HG02763 (cell line): ENCODE data around the gene CENPH.
"Not testable (repeated sequence)": the region's sequence is repeated elsewhere in the genome, so short reads cannot be mapped to it uniquely, and the experiment has no call there.

Source experiments
- ATAC-seq: cut with Tn5 transposase; IDR thresholded peaks from one replicate; pipeline ENCODE4 v1.9.1; 2021; ENCODE audit warnings: mild to moderate bottlenecking, moderate library complexity; ENCODE audit not compliant: unreplicated experiment

Gene CENPH

DNA sequence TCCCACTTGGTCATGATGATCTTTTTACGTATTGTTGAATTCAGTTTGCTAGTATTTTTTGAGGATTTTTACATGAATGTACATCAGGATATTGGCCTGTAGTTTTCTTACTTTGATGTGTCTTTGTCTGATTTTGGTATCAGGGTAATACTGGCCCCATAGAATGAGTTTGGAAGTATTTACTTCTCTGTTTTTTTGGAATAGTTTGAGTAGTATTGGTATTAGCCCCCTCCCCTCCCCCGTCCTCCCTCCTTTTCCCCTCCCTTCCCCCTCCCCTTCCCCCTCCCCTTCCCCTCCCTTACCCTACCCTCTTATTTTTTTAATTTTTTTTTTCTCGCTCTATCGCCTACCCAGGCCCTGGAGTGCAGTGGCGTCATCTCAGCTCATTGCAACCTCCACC, 55.6 kb downstream of the CENPH start:
- ATAC-seq = no peak

DNA sequence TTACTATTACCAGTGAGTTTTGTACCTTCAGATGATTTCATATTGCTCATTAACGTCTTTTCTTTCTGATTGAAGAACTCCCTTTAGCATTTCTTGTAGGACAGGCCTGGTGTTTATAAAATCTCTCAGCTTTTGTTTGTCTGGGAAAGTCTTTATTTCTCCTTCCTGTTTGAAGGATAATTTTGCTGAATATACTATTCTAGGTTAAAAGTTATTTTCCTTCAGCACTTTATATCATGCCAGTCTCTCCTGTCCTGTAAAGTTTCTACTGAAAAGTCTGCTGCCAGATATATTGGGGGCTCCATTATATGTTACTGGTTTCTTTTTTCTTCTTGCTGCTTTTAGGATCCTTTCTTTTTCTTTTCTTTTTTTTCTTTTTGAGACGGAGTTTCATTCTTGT, 58.6 kb downstream of the CENPH start:
- no peak for ATAC-seq

DNA sequence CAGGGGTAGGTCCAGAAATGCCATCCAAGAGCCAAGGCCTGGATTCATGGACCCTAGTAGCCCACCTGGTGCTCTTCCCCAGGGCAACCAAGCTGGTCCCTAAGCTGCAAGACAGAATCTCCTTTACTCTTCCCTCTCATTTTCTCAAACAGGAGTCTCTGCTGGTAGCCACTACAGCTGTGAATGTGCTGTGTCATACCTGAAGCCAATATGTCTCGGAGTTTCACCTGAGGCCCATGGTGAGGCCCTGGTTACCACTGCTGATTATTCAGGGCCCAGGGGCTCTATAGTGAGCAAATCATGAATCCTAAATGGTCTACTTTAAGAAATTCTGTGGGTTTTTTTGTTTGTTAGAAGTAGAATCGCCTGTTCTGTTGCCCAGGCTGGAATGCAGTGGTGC, 61.2 kb downstream of the CENPH start:
- no peak for ATAC-seq

DNA sequence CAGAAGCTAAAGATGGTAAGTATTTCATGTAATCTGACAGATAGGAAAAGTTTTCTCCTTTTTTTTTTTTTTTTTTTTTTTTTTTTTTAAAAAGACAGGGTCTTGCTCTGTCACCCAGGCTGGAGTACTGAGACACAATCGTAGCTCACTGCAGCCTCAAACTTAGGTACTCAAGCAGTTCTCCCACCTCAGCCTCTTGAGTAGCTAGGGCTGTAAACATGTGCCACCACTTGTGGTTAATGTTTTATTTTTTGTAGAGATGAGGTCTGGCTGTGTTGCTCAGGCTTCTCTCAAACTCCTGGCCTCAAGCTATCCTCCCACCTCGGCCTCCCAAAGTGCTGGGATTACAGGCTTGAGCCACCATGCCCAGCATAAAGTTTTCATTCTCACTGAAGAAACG, 63.1 kb downstream of the CENPH start:
- ATAC-seq = no peak

DNA sequence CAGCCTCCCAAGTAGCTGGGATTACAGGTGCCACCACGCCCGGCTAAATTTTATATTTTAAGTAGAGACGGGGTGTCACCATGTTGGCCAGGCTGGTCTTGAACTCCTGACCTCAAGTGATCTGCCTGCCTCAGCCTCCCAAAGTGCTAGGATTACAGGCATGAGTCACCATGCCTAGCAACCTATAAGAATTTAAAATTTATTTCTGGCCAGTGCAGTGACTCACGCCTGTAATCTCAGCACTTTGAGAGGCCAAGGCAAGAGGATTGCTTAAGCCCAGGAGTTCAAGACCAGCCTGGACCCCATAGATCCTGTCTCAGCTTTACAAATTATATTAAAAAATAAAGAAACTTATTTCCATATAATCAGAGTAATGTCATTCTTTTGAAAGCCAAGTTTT, 66.6 kb downstream of the CENPH start:
- not testable (repeated sequence) for ATAC-seq

DNA sequence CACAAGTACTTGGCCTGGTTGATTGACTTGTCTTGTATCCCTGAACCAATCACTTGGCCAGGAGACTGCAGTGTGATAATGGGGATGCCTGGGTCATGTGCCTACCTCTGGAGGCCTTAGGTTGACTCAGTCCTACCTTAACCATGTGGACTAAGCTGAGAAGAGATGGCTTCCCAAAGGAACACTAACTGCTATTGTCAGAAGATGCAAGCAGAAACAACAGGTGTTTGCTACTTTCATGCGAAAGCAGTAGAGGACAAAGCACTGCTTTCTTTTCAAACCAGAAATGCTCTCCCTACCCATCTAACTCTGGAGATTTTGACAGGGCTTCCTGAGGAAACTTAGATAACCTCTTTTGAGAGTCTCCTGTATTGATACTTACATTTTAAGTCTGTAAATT, 68.2 kb downstream of the CENPH start:
- ATAC-seq = no peak
